Uterus (tissue), 2 donors: ENCODE results near the gene ARMC2.

Experiments
- CTCF ChIP-seq, 4 experiments: fragments of 200-600 bp in 2 of 4; fragments of 450-650 bp in 2 of 4; sonication (generic) in 2 of 4; IDR thresholded peaks; one replicate each; pipeline ENCODE4 v1.5.1; 2016 to 2019; ENCODE audit warnings: antibody characterized with exemption in 4 of 4, mild to moderate bottlenecking in 2 of 4, moderate library complexity in 1 of 4
- POLR2A ChIP-seq, 2 donors: fragments of 450-650 bp; IDR thresholded peaks; one replicate each; pipeline ENCODE4 v1.6.1; 2016; ENCODE audit warnings: antibody characterized with exemption in 2 of 2, mild to moderate bottlenecking in 1 of 2, moderate library complexity in 1 of 2

DNA sequence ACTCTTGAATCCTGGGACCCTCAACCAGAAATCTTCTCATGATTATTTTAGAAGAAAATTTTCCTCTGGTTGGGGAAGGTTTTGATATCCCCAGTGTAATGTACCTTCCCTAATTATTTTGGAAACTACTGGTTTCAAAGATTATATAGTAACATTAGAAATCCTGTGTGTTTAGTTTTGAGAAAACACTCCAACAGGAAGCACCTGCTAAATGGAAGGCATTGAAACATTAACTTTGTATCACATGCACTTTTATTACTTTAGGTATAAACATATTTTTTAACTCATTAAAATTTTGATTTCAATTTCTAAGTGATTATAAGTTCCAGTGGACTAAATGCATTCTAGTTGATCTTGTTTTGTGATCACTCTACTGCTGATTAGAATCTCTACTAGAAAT, 137.1 kb downstream of the ARMC2 start:
- TF ChIP-seq CTCF (IDR thresholded peaks at IDR 0.05) (no peak), POLR2A (IDR thresholded peaks at IDR 0.05) (no peak)
